Glutamatergic neuron (in vitro differentiated cells): Measurements from ENCODE around the gene OR10A4. TPM values are rescaled to one million over a fixed set of nuclear protein-coding genes. Genes with fewer than 3 reads are reported as not detected.

Experiments used
- DNase-seq: peaks from one replicate; pipeline ENCODE4 v3.0.0; 2022
- H3K27ac Mint-ChIP-seq: one replicate; pipeline ENCODE4 v1.8.0; 2020; ENCODE audit warnings: mild to moderate bottlenecking, mixed read lengths, inconsistent platforms; ENCODE audit not compliant: unreplicated experiment
- H3K27me3 Mint-ChIP-seq: one replicate; pipeline ENCODE4 v1.8.0; 2020; ENCODE audit warnings: mild to moderate bottlenecking, moderate library complexity, mixed read lengths, inconsistent platforms; ENCODE audit not compliant: unreplicated experiment
- H3K36me3 Mint-ChIP-seq: one replicate; pipeline ENCODE4 v1.8.0; 2020; ENCODE audit warnings: mild to moderate bottlenecking, mixed read lengths, inconsistent platforms; ENCODE audit not compliant: unreplicated experiment
- H3K4me1 Mint-ChIP-seq: one replicate; pipeline ENCODE4 v1.8.0; 2020; ENCODE audit warnings: mild to moderate bottlenecking, low read depth, mixed read lengths, inconsistent platforms; ENCODE audit not compliant: unreplicated experiment
- H3K4me3 Mint-ChIP-seq: one replicate; pipeline ENCODE4 v1.8.0; 2020; ENCODE audit warnings: mild to moderate bottlenecking, mixed read lengths, inconsistent platforms; ENCODE audit not compliant: unreplicated experiment
- H3K9me3 Mint-ChIP-seq: one replicate; pipeline ENCODE4 v1.8.0; 2020; ENCODE audit warnings: mild to moderate bottlenecking, moderate library complexity, mixed read lengths, inconsistent platforms; ENCODE audit not compliant: unreplicated experiment
- total RNA-seq: library from RNA; stranded (reverse); fragmentation: NEBNext Ultra II Directional; extraction: Animal tissue kit (Norgen Biotek cat#: 25700); gene quantifications from one replicate; pipeline ENCODE4 v1.2.1, GENCODE V29; 2021; ENCODE audit not compliant: unreplicated experiment
- TF ChIP-seq, protein P1 (sequence below): fragments of 200-600 bp; sonication (generic); IDR thresholded peaks from one replicate; pipeline ENCODE4 v1.5.0; 2021; ENCODE audit not compliant: partially characterized antibody, unreplicated experiment

OR10A4 gene
- total RNA-seq, 1 donor from 2014 or later = not detected

DNA sequence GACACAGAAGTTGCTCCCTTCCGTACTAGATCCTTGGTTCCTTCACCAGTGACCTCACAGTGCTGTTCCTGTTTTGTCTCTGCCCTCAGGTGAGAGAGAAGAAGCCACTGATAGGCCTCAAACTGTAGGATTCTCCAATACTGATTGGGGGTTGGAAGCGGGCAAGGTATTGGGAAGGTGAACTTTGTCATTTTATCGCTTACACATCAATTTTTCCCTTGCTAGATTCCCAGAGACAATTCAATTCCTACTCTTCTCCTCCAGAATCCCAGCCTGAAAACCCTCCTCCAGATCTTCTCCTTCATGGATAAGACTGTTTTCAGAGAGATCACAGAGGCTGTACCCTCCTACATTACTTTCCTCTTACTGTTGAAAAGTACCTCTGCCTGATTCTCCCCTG is 35.0 kb downstream of the OR10A4 start:
- Mint-ChIP-seq H3K27ac (no peak overlapping the region), H3K4me1 (no peaks in the 10 kb centered on the region), H3K4me3 (no peak overlapping the region), H3K9me3 (no peaks in the 10 kb centered on the region), H3K27me3 (no peaks in the 10 kb centered on the region), H3K36me3 (no peaks in the 10 kb centered on the region)
- TF ChIP-seq, protein P1, sequence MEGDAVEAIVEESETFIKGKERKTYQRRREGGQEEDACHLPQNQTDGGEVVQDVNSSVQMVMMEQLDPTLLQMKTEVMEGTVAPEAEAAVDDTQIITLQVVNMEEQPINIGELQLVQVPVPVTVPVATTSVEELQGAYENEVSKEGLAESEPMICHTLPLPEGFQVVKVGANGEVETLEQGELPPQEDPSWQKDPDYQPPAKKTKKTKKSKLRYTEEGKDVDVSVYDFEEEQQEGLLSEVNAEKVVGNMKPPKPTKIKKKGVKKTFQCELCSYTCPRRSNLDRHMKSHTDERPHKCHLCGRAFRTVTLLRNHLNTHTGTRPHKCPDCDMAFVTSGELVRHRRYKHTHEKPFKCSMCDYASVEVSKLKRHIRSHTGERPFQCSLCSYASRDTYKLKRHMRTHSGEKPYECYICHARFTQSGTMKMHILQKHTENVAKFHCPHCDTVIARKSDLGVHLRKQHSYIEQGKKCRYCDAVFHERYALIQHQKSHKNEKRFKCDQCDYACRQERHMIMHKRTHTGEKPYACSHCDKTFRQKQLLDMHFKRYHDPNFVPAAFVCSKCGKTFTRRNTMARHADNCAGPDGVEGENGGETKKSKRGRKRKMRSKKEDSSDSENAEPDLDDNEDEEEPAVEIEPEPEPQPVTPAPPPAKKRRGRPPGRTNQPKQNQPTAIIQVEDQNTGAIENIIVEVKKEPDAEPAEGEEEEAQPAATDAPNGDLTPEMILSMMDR = no peak
- DNase-seq = no peak

DNA sequence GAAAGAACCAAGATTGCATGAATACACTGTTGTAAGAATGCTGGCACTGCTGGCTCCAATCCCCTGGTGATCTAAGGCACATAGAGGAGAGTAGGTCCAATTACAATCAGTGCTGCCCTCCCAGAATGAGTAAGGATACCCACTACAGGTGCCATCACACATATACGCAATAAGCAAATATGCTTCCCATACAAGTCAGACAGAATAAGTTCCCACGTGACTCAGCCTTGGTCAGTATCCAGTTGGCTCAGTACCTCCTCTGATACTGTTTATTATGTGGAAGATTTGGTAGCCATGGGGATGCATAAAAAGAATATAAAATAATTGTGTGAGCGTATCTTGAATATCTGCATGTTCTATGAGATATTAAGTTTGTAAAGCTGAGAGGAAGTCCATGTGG is 35.5 kb downstream of the OR10A4 start:
- TF ChIP-seq, protein P1 = no peak
- no peaks in the 10 kb centered on the region for H3K4me1 Mint-ChIP-seq
- H3K27ac Mint-ChIP-seq = no peak overlapping the region
- no peaks in the 10 kb centered on the region for H3K9me3 Mint-ChIP-seq
- no peak for DNase-seq
- no peak overlapping the region for H3K4me3 Mint-ChIP-seq
- no peaks in the 10 kb centered on the region for H3K27me3 Mint-ChIP-seq
- no peaks in the 10 kb centered on the region for H3K36me3 Mint-ChIP-seq

DNA sequence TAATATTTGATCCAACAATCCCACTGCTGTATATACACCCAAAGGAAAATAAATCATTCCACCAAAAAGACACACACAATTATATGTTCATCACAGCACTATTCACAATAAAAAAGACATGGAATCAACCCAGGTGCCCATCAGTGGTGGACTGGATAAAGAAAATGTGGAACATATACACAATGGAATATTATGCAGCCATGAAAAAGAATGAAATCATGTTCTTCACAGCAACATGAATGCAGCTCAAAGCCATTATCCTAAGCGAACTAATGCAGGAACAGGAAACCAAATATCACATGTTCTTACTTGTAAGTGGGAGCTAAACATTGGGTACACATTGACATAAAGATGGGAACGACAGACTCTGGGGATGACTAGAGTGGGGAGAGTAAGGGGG is 43.3 kb downstream of the OR10A4 start:
- Mint-ChIP-seq H3K36me3 (no peaks in the 10 kb centered on the region), H3K9me3 (no peaks in the 10 kb centered on the region), H3K4me1 (no peaks in the 10 kb centered on the region), H3K27ac (no peak overlapping the region), H3K4me3 (no peak overlapping the region), H3K27me3 (no peaks in the 10 kb centered on the region)
- DNase-seq = no peak
- TF ChIP-seq, protein P1 = no peak

DNA sequence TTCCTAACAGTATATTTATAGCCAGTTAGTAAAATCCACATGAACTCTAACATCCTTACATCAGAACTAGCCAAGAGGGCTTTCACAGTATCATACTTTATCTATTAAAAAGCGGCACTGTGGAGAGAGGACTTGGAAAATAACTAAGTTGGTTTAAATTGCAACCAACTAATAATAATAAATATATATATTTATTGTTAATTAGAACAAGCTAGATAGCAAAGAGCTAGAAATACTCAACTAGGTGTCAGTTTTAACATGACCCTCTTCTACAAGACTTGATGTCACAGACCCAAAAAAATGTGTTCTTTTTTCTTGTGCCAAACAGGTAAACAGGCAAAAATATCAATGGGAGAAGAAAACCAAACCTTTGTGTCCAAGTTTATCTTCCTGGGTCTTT is 44.3 kb downstream of the OR10A4 start, which contains the start of gene OR2D3:
TSS of gene OR2D3 (plus strand) at position 301 of the 400 bp plus-strand sequence. CDS start at position 301, 0 bp downstream.
- TF ChIP-seq, protein P1 = no peak
- Mint-ChIP-seq H3K9me3 (peaks cover 2% of the 10 kb centered on the region), H3K36me3 (no peaks in the 10 kb centered on the region), H3K27me3 (no peaks in the 10 kb centered on the region), H3K4me1 (peaks cover 2% of the 10 kb centered on the region), H3K4me3 (no peak within 1 kb of the TSS), H3K27ac (no peak within 1 kb of the TSS)
- no peak for DNase-seq

DNA sequence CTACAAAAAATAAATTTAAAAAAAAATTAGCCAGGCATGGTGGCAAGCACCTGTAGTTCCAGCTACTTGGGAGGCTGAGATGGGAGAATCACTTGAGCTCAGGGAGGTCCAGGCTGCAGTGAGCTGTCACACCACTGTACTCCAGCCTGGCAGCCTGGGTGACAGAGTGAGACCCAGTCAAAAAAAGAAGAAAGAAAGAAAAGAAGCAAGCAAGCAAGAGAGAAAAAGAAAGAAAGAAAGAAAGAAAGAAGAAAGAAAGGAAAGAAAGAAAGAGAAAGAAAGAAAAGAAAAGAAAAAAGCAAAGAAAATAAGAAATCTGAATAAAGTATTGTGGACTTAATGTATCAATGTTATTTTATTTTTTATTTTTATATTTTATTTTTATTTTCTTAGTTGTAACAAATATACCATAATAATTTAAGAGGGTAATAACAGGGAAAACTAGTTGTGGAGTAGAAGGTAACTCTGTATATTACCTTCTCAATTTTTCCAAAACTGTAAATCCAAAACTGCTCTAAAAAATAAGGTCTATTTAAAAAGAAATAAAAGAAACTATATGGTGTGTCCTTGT is 48.7 kb downstream of the OR10A4 start:
- H3K4me1 Mint-ChIP-seq = peaks cover 23% of the 10 kb centered on the region
- no peak overlapping the region for H3K27ac Mint-ChIP-seq
- TF ChIP-seq, protein P1 = no peak
- H3K9me3 Mint-ChIP-seq = peaks cover 5% of the 10 kb centered on the region
- H3K36me3 Mint-ChIP-seq = no peaks in the 10 kb centered on the region
- DNase-seq = no peak
- H3K4me3 Mint-ChIP-seq = no peak overlapping the region
- H3K27me3 Mint-ChIP-seq = peaks cover 3% of the 10 kb centered on the region
